T-helper 1 cell (primary cell): ENCODE measurements around the gene SLC5A6.
A peak's percentile ranks its signal among the peaks of the same experiment; 100 is the strongest.

Source experiments
- DNase-seq, 5 donors: peaks; one replicate each; pipeline ENCODE4 v3.0.0-alpha.2; 2012 to 2020
- total RNA-seq, 4 donors: gene quantifications; one replicate each; lab custom pipeline; 2026; lab: John Stamatoyannopoulos, UW

Gene SLC5A6
- total RNA-seq, result 54.6 to 119 (median 89.5) reads per million in 4 donors

DNA sequence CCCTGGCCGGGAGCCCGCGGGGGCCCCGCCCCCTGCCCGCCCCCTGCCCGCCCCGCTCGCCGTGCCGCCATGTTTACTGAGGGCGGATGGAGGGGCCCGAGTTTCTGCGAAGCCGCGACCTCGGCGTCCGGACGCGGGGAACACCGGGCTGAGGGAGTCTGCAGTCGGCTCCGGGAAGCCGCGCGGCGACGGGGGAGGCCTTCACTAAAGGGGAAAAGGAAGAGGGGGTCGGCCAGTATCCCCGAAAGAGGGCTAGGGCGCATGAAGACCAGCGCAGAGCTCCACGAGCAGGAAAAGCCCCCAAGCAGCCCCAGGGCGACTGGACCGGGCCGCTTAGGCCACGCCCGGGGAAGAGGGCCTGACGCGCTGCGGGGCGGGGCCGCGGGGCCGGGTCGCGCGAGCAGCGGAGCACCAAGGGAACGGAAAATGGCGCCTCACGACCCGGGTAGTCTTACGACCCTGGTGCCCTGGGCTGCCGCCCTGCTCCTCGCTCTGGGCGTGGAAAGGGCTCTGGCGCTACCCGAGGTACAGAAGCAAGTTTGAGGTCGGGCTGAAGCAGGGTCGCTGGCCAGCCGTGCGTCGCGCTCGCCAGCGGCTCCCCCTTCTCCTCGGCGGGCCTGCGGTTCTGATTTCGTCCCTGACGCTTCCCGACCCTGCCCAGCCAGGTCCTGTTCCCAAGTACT, at the start of gene SLC5A6, which contains the start of gene ATRAID:
SLC5A6 (minus strand) TSS at position 326 of the 683 bp plus-strand sequence. CDS start 4,618 bp downstream, outside the sequence.
ATRAID (plus strand) TSS at position 99 of the 683 bp plus-strand sequence; CDS start at position 427, 328 bp downstream.
- DNase-seq, result peak; percentile 76 to 91 (median 84)

DNA sequence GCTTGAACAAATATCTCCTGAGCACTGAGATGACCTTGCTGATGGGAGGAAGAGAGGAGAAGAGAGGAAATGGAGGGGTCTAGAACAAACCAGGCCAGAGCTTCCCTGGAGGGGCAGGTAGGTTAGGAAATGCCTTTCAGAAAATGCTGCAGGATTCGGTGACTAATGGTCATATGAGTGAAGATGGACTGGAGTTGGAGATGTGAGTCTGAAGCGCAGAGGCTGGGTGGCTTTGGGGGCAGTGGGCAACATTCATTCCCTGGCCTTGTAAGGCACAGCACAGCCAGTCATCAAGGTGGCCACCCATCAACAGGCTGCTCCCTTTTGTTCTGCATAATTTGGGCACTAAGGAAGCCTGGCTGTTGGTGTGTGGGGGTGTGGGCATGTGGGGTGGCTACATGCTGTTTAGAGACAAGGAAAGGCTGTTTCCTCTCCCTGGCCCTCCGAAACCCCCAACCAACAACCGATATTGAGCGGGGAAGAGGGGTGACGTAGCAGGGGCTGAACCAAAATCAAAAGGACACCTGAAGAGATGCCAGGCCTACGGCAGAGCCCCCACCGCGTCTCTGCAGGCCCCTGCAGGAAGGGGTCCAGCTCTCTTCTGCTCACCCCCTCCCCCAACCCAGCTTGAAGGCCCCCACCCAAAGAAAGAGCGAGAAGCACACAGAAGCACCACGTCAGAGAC, 49.3 kb upstream of the SLC5A6 start:
- no peak for DNase-seq

DNA sequence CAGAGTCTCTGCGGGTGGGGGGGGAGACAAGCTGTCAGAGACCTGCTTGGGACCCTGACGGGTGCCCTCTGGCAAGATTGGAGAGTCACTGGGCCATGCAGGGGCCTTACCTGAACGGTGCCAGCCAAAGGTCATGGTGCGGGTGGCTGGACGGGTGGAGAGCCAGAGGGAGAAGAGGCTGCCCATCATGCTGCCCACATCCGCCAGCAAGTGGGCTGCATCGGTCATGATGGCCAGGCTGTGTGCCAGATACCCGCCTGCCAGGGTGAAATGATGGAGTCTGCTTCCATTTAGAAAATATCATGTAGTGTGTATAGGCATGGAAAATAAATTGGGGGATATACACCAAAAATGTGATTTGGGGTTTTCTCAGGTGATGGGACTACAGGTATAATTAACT, 46.0 kb upstream of the SLC5A6 start:
- no peak for DNase-seq

DNA sequence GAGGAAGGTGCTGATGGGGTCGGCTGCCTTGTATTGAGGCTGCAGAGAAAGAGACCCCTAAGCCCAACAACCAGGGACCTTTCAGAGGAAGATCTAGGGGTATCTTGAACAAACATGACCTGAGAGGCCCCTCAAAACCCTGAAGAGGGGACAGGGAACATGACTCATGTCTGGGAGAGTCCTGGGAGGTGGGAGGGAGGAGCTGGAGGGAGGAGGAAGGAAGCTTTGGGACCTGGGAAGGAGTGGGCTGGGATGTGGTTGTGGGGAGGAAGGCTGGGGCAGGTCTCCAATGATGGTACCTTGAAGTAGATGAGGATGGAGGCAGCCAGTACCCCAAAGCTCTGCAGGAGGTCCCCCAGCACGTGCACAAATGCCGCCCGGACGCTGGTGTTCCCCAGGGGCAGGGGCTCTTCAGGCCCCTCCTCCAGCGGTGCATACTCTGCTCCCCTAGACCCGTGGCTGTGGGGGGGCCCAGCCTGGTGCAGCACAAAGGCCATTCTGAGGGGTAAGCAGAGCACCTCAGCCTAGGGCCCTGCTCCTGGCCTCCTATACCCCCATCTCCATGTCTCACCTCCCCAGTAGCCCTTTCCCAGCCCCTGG, 44.9 kb upstream of the SLC5A6 start:
- DNase-seq, result no peak

DNA sequence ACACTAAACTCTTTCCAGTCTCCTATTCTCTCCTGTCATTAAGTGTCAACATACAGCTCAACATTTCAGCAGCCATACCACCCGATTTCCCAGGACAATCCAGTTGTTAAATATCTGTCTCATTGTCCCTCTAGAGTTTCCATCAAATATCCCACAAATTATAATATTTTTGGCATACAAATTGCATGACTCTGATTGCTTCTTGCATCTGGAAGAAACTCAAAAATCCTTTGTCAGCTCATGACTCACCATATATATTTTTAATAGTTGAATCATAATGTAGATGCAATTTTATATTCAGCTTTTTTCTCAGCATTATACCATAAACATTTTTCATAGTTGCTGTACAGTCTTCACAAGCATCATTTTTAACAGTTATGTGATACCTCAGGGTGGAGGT, 43.6 kb upstream of the SLC5A6 start:
- DNase-seq, result no peak

GRCh38 chr2:27255187-27255586, 43.1 kb upstream of the SLC5A6 start:
- DNase-seq, result no peak

GRCh38 chr2:27251766-27252165, 39.7 kb upstream of the SLC5A6 start:
- no peak for DNase-seq

- no peak for DNase-seq
These were observed 38.7 kb upstream of the SLC5A6 start for GRCh38 chr2:27250652-27251379.

DNA sequence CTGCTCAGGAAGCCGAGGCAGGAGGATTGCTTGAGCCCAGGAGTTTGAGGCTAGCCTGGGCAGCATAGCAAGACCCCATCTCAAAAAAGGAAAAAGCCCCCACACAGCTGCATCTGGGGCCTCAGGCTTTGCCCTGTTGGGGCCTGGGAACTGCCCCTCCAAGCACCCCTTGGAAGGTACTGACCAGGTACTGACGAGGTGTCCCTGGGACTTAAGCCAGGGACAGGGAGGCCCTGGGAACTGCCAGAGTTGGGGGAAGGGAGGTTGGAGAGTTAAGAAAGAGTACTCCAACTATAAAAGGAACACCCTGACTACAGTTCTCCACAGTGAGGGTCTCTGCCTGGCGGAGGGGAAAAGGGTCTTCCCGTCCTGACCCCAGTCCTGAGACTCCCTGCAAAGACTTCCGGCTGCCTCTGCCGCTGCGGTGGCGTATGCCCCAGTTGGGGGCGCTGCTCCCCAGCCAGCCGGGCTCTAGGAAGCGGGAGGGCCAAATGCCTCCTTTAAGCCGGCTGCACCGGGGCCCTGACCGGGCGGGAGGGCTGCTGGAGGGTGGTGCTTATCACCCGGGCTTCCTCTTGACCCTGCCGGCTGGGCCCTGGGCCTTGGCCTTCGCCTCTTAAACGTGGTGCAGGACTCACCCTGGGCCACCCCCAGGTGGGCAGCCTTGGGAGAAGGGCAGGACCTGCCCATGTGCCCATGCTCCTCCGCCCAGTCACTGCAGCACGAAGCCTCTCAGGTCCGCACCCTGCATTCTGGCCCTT, 38.0 kb upstream of the SLC5A6 start:
- DNase-seq, result peak in 3 of 5 donors; percentile 30 to 39 (median 35)

DNA sequence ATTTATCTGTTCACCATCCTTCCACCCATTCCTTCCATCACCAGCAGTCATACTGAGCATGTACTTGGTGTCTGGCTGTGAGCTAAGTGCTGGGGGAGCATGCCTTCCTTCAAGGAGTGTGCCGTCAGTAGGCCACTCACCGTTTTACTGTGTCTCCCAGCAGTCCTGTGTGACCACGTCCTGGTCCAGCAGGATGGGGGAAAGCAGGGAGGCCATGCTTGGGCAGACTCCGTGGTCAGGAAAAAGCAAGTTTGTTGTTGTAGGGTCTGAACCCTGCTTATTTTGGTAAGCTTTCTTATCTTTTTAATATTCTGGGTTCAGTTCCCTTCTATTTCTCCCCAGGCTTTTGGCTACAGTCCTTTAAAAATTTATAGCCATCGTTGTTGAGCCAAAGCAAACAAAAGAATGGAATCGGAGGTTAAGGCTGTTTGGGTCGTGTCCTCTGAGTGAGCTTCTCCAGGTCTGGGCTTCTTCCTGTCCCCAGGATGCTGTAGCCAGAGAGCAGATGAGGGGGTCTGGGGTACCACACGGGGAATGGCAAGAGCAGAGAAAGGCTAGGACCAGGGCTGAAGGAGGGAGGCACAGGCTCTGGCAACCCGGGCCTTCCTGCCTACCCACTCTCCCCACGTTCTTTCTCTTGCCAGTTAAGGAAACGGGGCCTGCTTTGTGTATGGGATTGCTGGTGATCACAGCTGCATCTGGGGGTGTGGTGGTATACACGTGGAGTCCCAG, 37.3 kb upstream of the SLC5A6 start:
- DNase-seq, result no peak

DNA sequence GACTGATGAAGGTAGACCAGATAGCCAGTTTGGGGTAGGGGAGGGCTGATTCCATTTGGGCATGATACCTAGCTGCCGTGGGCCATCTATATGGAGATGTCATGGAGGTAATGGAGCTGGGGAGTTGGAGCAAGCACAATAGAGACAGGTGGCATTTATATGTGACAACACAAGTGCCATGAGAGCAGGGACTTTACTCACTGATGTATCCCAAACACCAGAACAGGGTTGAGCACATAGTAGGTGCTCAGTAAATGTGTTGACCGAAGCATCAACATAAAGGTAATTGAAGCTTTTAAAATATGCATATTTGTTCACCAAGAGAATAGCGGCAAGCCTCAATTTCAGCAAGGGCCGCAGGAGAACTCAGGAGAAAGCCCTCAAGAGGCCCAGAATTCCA, 35.8 kb upstream of the SLC5A6 start:
- DNase-seq, result no peak

- DNase-seq, result no peak
These were observed 33.6 kb upstream of the SLC5A6 start for GRCh38 chr2:27245626-27246025.

GRCh38 chr2:27245116-27245515, 33.0 kb upstream of the SLC5A6 start:
- DNase-seq, result no peak

DNA sequence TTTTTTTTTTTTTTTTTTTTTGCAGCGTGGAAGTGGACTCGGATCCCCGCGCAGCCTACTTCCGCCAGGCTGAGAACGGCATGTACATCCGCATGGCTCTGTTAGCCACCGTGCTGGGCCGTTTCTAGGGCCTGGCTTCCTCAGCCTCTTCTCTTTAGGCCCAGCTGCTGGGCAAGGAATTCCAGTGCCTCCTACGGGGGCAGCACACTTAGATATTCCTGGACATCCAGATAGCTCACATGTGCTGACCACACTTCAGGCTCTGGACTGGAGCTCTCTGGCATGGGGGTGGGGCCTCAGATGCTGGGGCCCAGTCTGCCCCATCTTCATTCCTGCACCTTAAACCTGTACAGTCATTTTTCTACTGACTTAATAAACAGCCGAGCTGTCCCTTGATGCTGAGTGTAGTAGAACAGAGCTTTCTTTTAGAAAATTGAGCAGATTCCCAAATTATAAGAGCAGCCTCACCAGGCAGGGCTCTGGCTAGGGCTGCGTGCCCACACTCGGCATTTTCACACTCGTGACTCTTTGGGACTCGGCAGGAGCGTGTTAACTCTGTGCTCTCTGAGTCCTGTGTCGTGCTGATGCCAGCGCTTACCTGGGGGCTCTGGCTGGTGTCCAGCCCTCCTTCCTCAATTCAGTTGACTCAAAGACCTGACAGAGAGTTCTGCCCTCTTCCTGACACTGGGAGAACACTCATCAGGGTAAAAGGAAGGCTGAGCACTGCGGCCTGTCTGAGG, 31.5 kb upstream of the SLC5A6 start:
- no peak for DNase-seq

- DNase-seq, result no peak
These were observed 30.5 kb upstream of the SLC5A6 start for GRCh38 chr2:27242614-27242951.

GRCh38 chr2:27241761-27242613, 29.9 kb upstream of the SLC5A6 start:
- no peak for DNase-seq

DNA sequence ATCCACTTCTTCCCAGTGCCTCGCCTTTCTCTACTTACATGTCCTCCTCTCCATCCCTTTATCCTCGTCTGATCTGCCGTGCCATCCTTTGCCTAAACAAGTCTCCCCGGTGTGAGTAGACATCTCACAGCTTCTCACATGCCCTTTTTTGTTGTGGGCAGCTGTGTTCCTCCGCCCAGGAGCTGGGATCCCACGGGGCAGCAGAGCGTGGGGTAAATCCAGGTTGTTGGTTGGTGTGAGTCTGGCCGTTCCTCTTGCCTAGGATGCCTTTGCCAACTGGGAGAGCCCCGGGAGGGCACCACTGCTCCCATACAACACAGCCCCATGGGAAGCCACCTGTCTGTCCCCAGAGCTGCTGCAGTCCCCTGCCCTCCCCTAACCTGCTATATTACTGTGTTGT, 28.3 kb upstream of the SLC5A6 start:
- no peak for DNase-seq

DNA sequence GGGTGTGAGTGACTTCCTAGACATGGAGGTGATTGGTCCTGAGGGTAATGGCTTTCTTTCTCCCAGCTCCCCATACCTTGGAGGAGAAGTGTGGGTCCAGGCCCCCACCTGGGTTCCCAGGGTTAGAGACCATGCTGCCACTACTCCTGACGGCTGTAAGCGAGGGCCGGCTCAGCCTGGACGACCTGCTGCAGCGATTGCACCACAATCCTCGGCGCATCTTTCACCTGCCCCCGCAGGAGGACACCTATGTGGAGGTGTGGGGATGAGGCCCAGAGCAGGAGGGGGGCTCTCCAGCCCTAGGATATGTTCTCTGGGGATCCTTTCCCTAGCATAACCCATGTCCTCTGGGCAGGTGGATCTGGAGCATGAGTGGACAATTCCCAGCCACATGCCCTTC, 26.9 kb upstream of the SLC5A6 start:
- DNase-seq, result no peak

DNA sequence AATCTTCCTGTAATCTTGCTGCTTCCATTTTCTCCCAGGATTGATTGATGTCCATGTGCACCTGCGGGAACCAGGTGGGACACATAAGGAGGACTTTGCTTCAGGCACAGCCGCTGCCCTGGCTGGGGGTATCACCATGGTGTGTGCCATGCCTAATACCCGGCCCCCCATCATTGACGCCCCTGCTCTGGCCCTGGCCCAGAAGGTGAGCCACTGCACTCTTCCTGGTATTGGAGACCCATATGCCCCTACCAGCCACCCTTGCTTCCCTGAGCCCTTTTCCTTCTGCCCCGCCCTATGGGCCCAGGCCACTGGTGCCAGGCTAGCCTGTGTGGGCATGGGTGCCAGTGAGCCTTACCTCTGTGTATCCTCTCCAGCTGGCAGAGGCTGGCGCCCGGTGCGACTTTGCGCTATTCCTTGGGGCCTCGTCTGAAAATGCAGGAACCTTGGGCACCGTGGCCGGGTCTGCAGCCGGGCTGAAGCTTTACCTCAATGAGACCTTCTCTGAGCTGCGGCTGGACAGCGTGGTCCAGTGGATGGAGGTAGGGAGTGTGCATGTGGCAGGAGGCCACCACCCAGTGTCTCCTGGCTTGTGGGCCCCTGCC, 25.4 kb upstream of the SLC5A6 start:
- DNase-seq, result no peak

DNA sequence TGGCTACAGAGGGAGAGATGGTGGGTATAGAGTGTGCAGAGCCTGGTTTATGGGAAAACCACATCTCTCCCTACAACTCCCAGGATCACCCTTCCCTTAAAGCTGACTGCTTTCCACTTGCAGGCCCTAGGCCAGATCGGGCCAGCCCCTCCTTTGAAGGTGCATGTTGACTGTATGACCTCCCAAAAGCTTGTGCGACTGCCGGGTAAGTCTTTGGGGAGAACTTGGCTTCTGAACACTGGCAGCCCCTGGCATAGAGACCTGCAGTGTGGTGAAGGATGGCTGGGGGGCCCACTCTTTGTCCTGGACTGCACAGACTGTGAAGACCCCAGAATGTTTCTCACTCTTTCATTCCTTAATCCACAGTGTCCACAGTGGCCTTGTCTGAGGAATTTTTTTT, 24.6 kb upstream of the SLC5A6 start:
- no peak for DNase-seq
